ENCODE results near the gene KPNB1.

GRCh38 chr17:47684535-47685193, 34.9 kb downstream of the KPNB1 start:
- TF ChIP-seq NFIC (IDR thresholded peaks at IDR 0.05) (no peak), ZBTB7A (IDR thresholded peaks at IDR 0.05; ENCODE audit: low read depth) (no peak), USF1 (IDR thresholded peaks at IDR 0.05) (no peak), EP300 (IDR thresholded peaks at IDR 0.05; ENCODE audit: borderline replicate concordance) (no peak), YY1 (IDR thresholded peaks at IDR 0.05; ENCODE audit: low read depth) (no peak), REST (IDR thresholded peaks at IDR 0.05; ENCODE audit: low read depth) (no peak), RAD21 (IDR thresholded peaks at IDR 0.05; ENCODE audit: low read depth) (no peak), TEAD4 (IDR thresholded peaks at IDR 0.05) (no peak)

All from Ishikawa (cell line).